Ectodermal cell (in vitro differentiated cells): ENCODE data around the gene TRRAP.

Experiments
- H3K27ac ChIP-seq: 2 replicates; pipeline ENCODE4 v1.7.0; 2013; ENCODE audit warnings: mild to moderate bottlenecking, low read depth, low read length; ENCODE audit not compliant: insufficient read depth, poor library complexity, severe bottlenecking
- H3K27me3 ChIP-seq: 2 replicates; pipeline ENCODE4 v1.7.0; 2013; ENCODE audit warnings: mild to moderate bottlenecking, low read length; ENCODE audit not compliant: insufficient read depth, control insufficient read depth, poor library complexity, severe bottlenecking
- H3K36me3 ChIP-seq: one replicate; pipeline ENCODE4 v1.7.0; 2013; ENCODE audit warnings: low read length; ENCODE audit not compliant: control insufficient read depth, insufficient read depth
- H3K4me1 ChIP-seq: one replicate; pipeline ENCODE4 v1.7.0; 2013; ENCODE audit warnings: low read length; ENCODE audit not compliant: control insufficient read depth, insufficient read depth
- H3K4me3 ChIP-seq: 2 replicates; pipeline ENCODE4 v1.7.0; 2013; ENCODE audit warnings: low read depth, low read length, control low read depth; ENCODE audit not compliant: insufficient read depth
- H3K9me3 ChIP-seq: 2 replicates; pipeline ENCODE4 v1.7.0; 2013; ENCODE audit warnings: mild to moderate bottlenecking, low read length, moderate library complexity; ENCODE audit not compliant: control insufficient read depth
- whole genome bisulfite sequencing, 2 experiments: methylation state at CpG; one replicate each; pipeline ENCODE4 v1.1.7; 2013; ENCODE audit warnings: missing lambda C conversion rate in 2 of 2; 5-methylcytosine and 5-hydroxymethylcytosine counted together

TRRAP gene

GRCh38 chr7:98887038-98887437, 8.7 kb downstream of the TRRAP start:
- Histone ChIP-seq H3K27me3 (no peaks in the 10 kb centered on the region), H3K4me1 (no peaks in the 10 kb centered on the region), H3K36me3 (peaks cover 48% of the 10 kb centered on the region), H3K9me3 (no peaks in the 10 kb centered on the region), H3K4me3 (no peak overlapping the region), H3K27ac (no peak overlapping the region)

- Histone ChIP-seq H3K4me1 (no peaks in the 10 kb centered on the region), H3K4me3 (no peak overlapping the region), H3K9me3 (no peaks in the 10 kb centered on the region), H3K27me3 (no peaks in the 10 kb centered on the region), H3K36me3 (peaks cover 49% of the 10 kb centered on the region), H3K27ac (no peak overlapping the region)
- WGBS, 2 experiments: 94 to 95% methylated on average over 7 of the region's 7 CpGs
These were observed 14.3 kb downstream of the TRRAP start for GRCh38 chr7:98892609-98893008.

- Histone ChIP-seq H3K9me3 (no peaks in the 10 kb centered on the region), H3K4me1 (no peaks in the 10 kb centered on the region), H3K4me3 (no peak overlapping the region), H3K36me3 (peaks cover 74% of the 10 kb centered on the region), H3K27ac (no peak overlapping the region), H3K27me3 (no peaks in the 10 kb centered on the region)
- 94 to 96% methylated on average over 7 of the region's 7 CpGs for WGBS, 2 experiments
These were observed 21.5 kb downstream of the TRRAP start for GRCh38 chr7:98899816-98900215.

GRCh38 chr7:98900815-98901214, 22.5 kb downstream of the TRRAP start:
- Histone ChIP-seq H3K27ac (no peak overlapping the region), H3K36me3 (peaks cover 82% of the 10 kb centered on the region), H3K4me3 (no peak overlapping the region), H3K4me1 (no peaks in the 10 kb centered on the region), H3K27me3 (no peaks in the 10 kb centered on the region), H3K9me3 (no peaks in the 10 kb centered on the region)
- 93 to 100% methylated on average over 3 of the region's 3 CpGs for WGBS, 2 experiments

- Histone ChIP-seq H3K4me3 (no peak overlapping the region), H3K27me3 (no peaks in the 10 kb centered on the region), H3K9me3 (no peaks in the 10 kb centered on the region), H3K27ac (no peak overlapping the region), H3K4me1 (no peaks in the 10 kb centered on the region), H3K36me3 (peaks cover 86% of the 10 kb centered on the region)
- 95 to 98% methylated on average over 2 to 3 of the region's 3 CpGs for WGBS, 2 experiments
These were observed 24.2 kb downstream of the TRRAP start for GRCh38 chr7:98902523-98902922.

- no peak overlapping the region for H3K27ac ChIP-seq
These were observed 24.9 kb downstream of the TRRAP start for GRCh38 chr7:98903246-98903645.

GRCh38 chr7:98907570-98907969, 29.2 kb downstream of the TRRAP start:
- Histone ChIP-seq H3K36me3 (peaks cover 90% of the 10 kb centered on the region), H3K4me1 (no peaks in the 10 kb centered on the region), H3K4me3 (no peak overlapping the region), H3K27ac (no peak overlapping the region), H3K27me3 (no peaks in the 10 kb centered on the region), H3K9me3 (no peaks in the 10 kb centered on the region)
- WGBS, 2 experiments: 95% methylated on average over 5 of the region's 5 CpGs

More at GRCh38 chr7:98903246-98903645, 24.9 kb downstream of the TRRAP start:
- H3K9me3 ChIP-seq: no peaks in the 10 kb centered on the region
- no peaks in the 10 kb centered on the region for H3K4me1 ChIP-seq
- 96 to 99% methylated on average over 4 of the region's 4 CpGs for WGBS, 2 experiments
- H3K4me3 ChIP-seq: no peak overlapping the region
- H3K27me3 ChIP-seq: no peaks in the 10 kb centered on the region
- H3K36me3 ChIP-seq: peaks cover 87% of the 10 kb centered on the region

- WGBS, 2 experiments: 94 to 97% methylated on average over 19 of the region's 19 CpGs
- H3K4me1 ChIP-seq: no peaks in the 10 kb centered on the region
- no peak overlapping the region for H3K27ac ChIP-seq
- H3K27me3 ChIP-seq: no peaks in the 10 kb centered on the region
- H3K36me3 ChIP-seq: peaks cover 89% of the 10 kb centered on the region
- H3K9me3 ChIP-seq: no peaks in the 10 kb centered on the region
- H3K4me3 ChIP-seq: no peak overlapping the region
These were observed 30.3 kb downstream of the TRRAP start for GRCh38 chr7:98908585-98908984.

- no peaks in the 10 kb centered on the region for H3K4me1 ChIP-seq
- no peaks in the 10 kb centered on the region for H3K27me3 ChIP-seq
- peaks cover 79% of the 10 kb centered on the region for H3K36me3 ChIP-seq
- WGBS, 2 experiments: 96 to 99% methylated on average over 8 of the region's 8 CpGs
- H3K4me3 ChIP-seq: no peak overlapping the region
- H3K9me3 ChIP-seq: no peaks in the 10 kb centered on the region
- H3K27ac ChIP-seq: no peak overlapping the region
These were observed 31.2 kb downstream of the TRRAP start for GRCh38 chr7:98909487-98909886.

- H3K9me3 ChIP-seq: no peaks in the 10 kb centered on the region
- H3K27me3 ChIP-seq: no peaks in the 10 kb centered on the region
- H3K36me3 ChIP-seq: peaks cover 75% of the 10 kb centered on the region
- H3K4me1 ChIP-seq: no peaks in the 10 kb centered on the region
- WGBS, 2 experiments: 97 to 98% methylated on average over 3 of the region's 3 CpGs
- no peak overlapping the region for H3K27ac ChIP-seq
- H3K4me3 ChIP-seq: no peak overlapping the region
These were observed 32.1 kb downstream of the TRRAP start for GRCh38 chr7:98910427-98910826.

- H3K36me3 ChIP-seq: peaks cover 75% of the 10 kb centered on the region
- H3K4me1 ChIP-seq: no peaks in the 10 kb centered on the region
- H3K27me3 ChIP-seq: no peaks in the 10 kb centered on the region
- H3K9me3 ChIP-seq: no peaks in the 10 kb centered on the region
- 93 to 99% methylated on average over 5 of the region's 5 CpGs for WGBS, 2 experiments
- no peak overlapping the region for H3K4me3 ChIP-seq
- H3K27ac ChIP-seq: no peak overlapping the region
These were observed 33.6 kb downstream of the TRRAP start for GRCh38 chr7:98911916-98912315.
